GM19023 (cell line): ENCODE results near the gene ROBO1.

Source experiments
- ATAC-seq: cut with Tn5 transposase; IDR thresholded peaks from one replicate; pipeline ENCODE4 v1.9.1; 2021; ENCODE audit warnings: mild to moderate bottlenecking, moderate library complexity; ENCODE audit not compliant: unreplicated experiment

ROBO1 gene

GRCh38 chr3:78940128-78940527, 827.7 kb downstream of the ROBO1 start:
- no peak for ATAC-seq

GRCh38 chr3:78937475-78937874, 830.3 kb downstream of the ROBO1 start:
- no peak for ATAC-seq

DNA sequence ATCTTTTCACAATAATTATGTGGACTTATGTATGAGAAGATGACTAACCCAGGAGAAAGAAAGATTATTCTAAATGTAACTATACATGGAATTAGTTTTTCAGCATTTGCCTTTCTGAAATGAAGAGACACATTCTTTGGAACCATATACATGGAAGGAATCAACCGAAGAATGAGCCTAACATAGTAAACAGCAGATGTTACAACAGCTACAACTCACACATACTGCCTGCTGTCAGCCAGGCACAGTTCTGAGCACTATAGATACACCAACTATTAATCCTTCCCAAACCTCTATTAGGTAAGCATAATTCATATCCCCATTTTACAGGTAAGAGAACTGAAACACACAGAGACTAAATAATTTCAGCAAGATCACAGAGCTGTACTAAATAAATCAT, 840.0 kb downstream of the ROBO1 start:
- no peak for ATAC-seq

GRCh38 chr3:78926523-78926922, 841.3 kb downstream of the ROBO1 start:
- no peak for ATAC-seq

DNA sequence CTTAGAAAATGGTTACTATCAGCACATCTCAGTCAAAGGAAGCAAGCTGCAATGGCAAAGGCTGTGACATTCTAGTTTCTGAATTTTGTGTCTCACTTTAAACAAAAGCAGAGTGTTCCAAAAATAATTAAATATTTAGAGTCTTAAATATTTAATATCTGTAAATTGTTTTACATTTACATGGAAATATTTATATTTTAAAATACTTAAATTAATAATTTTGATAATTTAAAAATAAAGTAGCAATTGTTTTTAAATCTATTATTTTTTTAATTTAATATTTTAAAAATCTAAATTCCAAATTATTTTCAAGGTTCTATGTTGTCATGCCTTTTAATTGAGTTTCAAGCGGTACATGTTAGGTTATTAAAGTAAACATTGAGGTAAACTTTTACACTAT, 843.1 kb downstream of the ROBO1 start:
- ATAC-seq, result no peak

DNA sequence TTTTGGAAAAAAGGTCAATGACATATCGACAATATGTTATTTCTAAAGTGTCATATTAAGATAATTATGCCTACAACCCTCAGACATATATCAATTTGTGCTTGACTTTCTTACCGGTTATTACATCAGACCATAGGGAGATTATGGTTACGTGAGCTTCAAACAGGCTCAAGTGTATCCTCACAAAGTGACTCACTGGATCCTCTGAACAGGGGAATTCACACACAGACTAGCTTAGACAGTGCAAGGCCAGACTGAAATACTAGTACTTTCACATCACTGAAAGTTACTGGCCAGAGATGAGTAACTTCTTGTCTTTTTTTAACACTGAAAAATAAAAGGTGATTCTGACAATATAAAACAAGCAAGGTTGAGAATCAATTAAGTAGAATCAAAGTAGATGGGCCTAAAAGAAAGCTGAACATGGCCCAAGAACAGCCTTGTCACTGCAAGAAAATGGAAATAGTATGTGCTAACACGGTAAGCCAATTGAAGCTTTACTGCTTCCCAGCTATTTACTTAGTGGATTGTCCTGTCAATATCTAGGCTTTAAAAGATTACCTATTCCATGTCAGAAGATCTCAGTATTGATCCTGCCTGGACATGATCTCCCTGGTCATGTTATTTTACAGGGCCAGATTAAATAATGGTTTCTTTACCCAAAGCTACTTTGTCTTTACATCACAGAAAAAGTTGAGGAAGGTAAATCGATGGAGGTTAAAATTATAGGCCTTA, 848.6 kb downstream of the ROBO1 start:
- peak; percentile 60 for ATAC-seq

- peak; percentile 25 for ATAC-seq
Observed at GRCh38 chr3:78918361-78919020, 849.3 kb downstream of the ROBO1 start.

GRCh38 chr3:78917536-78917935, 850.3 kb downstream of the ROBO1 start:
- ATAC-seq, result no peak

DNA sequence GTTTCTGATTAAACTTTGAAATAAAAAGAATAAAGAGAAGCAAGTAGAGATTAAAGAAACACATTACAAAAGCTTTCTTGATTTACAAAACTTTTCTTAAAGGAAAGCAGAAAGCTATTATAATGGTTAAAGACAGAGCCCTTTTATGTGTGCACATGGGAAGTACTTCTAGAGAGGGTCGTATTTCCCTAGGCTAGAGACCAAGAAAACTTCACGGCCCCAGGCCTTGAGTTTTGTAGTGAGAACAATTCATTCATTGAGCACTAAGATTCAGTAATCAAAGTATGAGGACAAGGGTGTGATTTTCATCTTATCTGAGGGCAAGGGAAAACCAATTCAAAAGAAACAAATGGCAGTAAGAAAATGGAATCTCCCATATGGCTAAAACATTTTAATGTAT, 854.1 kb downstream of the ROBO1 start:
- no peak for ATAC-seq

- ATAC-seq, result no peak
Observed at GRCh38 chr3:78912687-78913086, 855.1 kb downstream of the ROBO1 start.

DNA sequence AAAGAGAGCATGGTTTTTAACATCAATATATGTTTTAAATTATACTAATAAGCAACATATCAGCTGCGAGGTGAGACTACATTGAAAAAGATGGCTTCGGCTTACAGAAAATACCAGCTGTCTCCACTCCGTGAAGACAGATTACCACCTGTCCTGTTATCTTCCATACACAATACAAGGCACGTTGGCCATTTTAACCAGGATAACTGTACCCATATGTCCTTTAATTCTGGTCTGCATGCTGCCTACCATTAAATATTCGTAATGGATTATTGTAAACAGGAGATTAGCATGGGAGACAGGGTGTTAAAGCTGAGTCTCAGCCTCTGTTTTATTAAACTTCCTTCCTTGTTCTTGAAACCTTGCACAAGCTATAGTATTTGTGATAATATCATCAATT, 855.5 kb downstream of the ROBO1 start:
- no peak for ATAC-seq

DNA sequence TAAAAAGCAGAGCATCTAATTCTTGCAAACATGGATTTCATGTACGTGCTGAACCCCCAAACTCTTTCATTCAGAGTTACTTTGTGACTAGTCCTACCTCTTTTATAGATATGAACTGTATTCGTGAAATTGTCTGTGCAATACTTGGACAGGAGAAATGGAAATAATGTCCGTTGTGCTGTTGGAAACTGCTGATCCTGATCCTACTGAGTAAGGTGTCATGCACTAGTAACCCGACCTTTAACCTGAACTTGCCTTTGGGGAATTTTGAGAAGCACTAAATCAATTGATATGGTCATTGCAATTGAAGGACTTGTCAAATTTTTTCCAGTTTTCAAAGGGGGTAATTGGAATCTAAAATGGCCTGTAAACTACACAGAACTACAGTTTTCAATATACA, 856.4 kb downstream of the ROBO1 start:
- no peak for ATAC-seq

DNA sequence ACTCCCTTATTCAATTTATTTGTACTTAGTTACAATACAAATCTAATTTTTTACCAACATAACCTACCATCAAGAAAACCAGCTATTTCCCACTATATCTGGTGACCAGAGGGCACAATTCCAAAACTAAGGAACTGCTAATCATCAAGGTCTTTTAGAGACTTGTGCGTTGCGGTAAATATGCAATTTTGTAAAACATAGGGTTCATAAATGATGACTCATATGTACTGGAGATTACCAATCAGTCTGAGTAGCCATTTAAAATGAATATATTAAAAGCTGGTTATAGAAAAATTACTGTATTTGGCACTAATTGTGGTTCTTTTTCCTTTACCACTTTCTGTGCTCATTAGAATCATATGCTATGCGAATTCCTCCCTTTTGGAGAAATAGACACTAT, 859.6 kb downstream of the ROBO1 start:
- no peak for ATAC-seq

GRCh38 chr3:78907367-78907766, 860.4 kb downstream of the ROBO1 start:
- ATAC-seq, result no peak

DNA sequence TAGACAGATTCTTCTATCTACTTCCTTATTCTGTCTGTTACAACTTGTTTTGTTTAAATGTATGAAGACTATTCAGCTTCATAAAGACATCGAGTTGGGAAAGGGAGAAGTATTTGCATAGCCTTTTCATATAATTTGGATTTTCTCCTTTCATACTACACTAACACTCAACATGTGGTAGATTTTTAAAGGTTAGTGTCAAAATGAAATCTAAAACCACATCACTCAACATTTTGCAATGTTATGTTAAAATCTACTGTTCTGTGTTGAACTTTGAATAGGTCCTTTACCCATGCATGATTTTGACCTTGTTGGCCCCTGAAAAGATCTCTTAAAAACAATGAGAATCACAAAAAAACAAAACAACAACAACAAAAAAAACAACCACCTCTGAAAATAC, 860.9 kb downstream of the ROBO1 start:
- ATAC-seq, result no peak

- ATAC-seq, result no peak
Observed at GRCh38 chr3:78906245-78906644, 861.6 kb downstream of the ROBO1 start.

DNA sequence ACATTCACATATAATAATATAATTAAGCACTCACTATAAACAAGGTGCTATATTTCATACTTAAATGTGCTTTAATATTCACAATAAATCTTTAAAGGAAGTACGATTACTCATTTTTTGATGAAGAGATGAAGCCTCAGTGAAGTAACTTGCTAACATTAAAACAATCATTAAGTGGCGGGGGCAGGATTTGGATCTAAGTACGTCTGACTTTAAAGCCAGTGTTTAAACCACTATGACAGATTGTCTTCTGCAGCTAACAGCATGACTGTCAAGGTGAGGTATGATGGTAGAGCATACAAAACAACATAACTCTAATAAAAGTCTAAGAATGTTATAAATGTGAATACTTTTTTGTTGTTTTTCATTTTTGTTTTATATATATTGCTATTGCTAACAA, 862.1 kb downstream of the ROBO1 start:
- no peak for ATAC-seq

GRCh38 chr3:78901544-78901943, 866.3 kb downstream of the ROBO1 start:
- ATAC-seq, result no peak

- ATAC-seq, result no peak
Observed at GRCh38 chr3:78900880-78901279, 866.9 kb downstream of the ROBO1 start.

GRCh38 chr3:78900426-78900825, 867.4 kb downstream of the ROBO1 start:
- ATAC-seq, result no peak

DNA sequence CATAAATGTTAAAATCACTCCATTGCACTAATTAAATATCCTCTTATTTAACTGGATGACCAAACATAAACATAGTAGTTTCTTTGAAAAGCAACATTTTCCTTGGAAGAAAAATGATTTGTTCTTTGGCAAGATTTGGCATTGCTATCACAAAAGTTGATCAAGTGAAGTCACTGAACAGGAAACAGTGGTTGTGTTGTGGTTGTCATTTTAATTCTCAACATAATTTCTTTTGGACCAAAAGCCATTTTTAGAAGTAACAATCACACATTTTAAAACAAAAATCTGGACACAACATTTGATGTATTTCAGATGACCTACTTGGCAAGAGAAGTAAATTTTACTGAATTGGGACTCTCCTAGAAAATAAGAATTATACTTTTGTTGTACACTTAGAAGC, 872.3 kb downstream of the ROBO1 start:
- ATAC-seq, result no peak

DNA sequence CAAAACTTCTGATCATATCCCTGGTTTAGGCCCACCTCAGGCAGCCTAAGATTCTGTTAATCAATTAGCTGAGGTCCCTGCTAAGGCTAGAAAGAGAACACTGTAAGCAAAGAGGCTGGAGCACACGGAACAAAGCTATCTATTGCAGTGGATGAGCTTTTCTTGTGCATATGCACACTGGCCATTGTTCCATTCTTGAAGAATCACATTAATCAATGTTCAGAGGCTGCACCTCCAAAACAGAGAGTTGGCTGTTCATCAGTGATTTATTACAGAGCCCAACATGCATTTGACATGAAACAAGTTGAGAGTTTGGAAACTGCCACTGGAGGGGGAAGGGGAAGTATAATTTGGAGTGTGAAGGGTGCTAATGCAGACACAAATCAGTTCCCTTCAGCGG, 873.0 kb downstream of the ROBO1 start:
- no peak for ATAC-seq

GRCh38 chr3:78893161-78893560, 874.6 kb downstream of the ROBO1 start:
- no peak for ATAC-seq
